Epithelial cell of proximal tubule (primary cell): ENCODE measurements around the gene SLC44A1. TPM values are rescaled to one million over a fixed set of nuclear protein-coding genes. Genes with fewer than 3 reads are reported as not detected.
A peak's percentile ranks its signal among the peaks of the same experiment; 100 is the strongest.

ENCODE experiments used
- DNase-seq: peaks from one replicate; pipeline ENCODE4 v3.0.0-alpha.2; 2011; ENCODE audit warnings: low read depth
- H3K4me3 ChIP-seq: 2 replicates; pipeline ENCODE4 v1.5.1; 2011; ENCODE audit warnings: low read depth, mild to moderate bottlenecking, low read length
- total RNA-seq: library from RNA; depleted of rRNA; stranded (reverse); fragments of >200 nt; gene quantifications from 2 replicates; pipeline ENCODE4 v1.2.3, GENCODE V29; 2015
- TF ChIP-seq, protein P1 (sequence below): conservative IDR thresholded peaks from 2 replicates; pipeline ENCODE4 v1.5.1; 2012; ENCODE audit warnings: low read depth, mild to moderate bottlenecking, low read length

SLC44A1 gene
- total RNA-seq, 1 donor from 2014 or later: 21.2 TPM

- TF ChIP-seq, protein P1, sequence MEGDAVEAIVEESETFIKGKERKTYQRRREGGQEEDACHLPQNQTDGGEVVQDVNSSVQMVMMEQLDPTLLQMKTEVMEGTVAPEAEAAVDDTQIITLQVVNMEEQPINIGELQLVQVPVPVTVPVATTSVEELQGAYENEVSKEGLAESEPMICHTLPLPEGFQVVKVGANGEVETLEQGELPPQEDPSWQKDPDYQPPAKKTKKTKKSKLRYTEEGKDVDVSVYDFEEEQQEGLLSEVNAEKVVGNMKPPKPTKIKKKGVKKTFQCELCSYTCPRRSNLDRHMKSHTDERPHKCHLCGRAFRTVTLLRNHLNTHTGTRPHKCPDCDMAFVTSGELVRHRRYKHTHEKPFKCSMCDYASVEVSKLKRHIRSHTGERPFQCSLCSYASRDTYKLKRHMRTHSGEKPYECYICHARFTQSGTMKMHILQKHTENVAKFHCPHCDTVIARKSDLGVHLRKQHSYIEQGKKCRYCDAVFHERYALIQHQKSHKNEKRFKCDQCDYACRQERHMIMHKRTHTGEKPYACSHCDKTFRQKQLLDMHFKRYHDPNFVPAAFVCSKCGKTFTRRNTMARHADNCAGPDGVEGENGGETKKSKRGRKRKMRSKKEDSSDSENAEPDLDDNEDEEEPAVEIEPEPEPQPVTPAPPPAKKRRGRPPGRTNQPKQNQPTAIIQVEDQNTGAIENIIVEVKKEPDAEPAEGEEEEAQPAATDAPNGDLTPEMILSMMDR: no peak
- H3K4me3 ChIP-seq: no peak overlapping the region
- no peak for DNase-seq
Measured at GRCh38 chr9:105223544-105224140, 20.8 kb upstream of the SLC44A1 start.

- H3K4me3 ChIP-seq: no peak overlapping the region
- TF ChIP-seq, protein P1: no peak
- DNase-seq: no peak
Measured at GRCh38 chr9:105226055-105226454, 18.4 kb upstream of the SLC44A1 start.

DNA sequence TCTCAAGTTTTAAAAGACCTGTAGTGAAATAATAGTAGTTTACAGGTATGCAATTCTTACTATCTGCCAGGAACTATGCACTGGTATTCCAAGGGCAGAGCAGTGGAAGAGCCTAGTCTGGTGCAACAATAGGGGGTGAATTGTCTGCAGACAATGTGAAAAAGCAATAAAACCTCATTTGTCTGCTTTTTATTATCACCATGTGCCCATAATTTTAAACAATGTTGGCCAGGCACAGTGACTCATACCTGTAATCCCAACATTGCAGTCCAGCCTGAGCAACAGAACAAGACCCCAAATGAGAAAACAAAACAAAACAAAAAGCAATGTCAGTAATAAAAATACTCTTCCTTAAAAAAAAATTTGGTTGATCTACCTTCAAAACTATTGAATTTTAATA is 12.2 kb upstream of the SLC44A1 start:
- TF ChIP-seq, protein P1: no peak
- DNase-seq: no peak
- H3K4me3 ChIP-seq: no peak overlapping the region

DNA sequence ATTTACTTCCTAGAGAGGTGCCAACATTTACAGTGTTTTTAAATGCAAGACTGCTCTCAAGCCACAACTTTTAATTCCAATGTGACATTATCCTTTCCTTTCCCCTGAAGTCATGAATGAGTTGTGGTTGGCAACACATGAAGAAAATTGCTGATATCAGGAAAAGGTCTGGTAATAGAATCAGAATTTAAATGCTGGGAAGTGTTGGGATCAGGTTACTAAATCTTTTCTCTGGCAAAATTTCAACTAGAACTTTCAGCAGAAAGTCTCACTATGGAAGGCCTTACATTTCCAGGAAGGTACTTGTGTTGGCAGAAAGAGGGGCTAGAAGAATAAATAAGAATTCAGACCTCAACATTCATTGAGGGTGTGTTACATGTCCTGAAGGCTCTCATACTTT is 10.6 kb upstream of the SLC44A1 start:
- DNase-seq: peak; percentile 12
- H3K4me3 ChIP-seq: no peak overlapping the region
- TF ChIP-seq, protein P1: no peak

DNA sequence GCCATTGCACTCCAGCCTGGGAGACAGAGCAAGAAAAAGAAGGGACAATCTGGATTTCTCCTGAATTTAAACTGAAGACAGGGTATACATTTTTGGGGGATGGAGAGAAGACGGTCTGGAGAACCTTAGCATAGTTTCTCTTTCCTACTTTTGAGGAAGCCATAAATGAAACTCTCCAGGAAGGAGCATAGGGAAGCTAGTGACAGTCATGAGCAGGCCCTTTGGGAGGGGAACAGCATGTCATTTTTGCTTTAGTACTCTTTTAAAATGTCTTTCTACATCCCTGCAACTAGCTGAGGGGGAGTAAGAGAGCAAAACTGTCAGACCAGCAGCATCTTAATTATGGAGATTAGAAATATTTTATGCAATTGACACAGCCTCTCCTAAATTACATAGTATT is 8.2 kb upstream of the SLC44A1 start:
- H3K4me3 ChIP-seq: no peak overlapping the region
- no peak for DNase-seq
- TF ChIP-seq, protein P1: no peak

- TF ChIP-seq, protein P1: no peak
- DNase-seq: no peak
- no peak overlapping the region for H3K4me3 ChIP-seq
Measured at GRCh38 chr9:105237246-105237645, 7.2 kb upstream of the SLC44A1 start.

- no peak overlapping the region for H3K4me3 ChIP-seq
Measured at GRCh38 chr9:105238302-105238701, 6.1 kb upstream of the SLC44A1 start.

More at GRCh38 chr9:105238302-105238701, 6.1 kb upstream of the SLC44A1 start:
- TF ChIP-seq, protein P1: no peak
- no peak for DNase-seq
